Measurements from ENCODE around the gene SLC31A1.

Gene SLC31A1

GRCh38 chr9:113250807-113251206 is 29.5 kb downstream of the SLC31A1 start:
- Histone ChIP-seq H3K9me3 (ENCODE audit: control insufficient read depth, insufficient read depth, low read length) (no peaks in the 10 kb centered on the region), H3K36me3 (ENCODE audit: control insufficient read depth, low read length) (no peaks in the 10 kb centered on the region), H3K27me3 (ENCODE audit: control insufficient read depth, low read length) (no peaks in the 10 kb centered on the region), H3K79me2 (ENCODE audit: control insufficient read depth, low read length) (peaks cover 21% of the 10 kb centered on the region), H3K4me1 (ENCODE audit: control insufficient read depth, low read length) (peaks cover 22% of the 10 kb centered on the region), H4K20me1 (ENCODE audit: control insufficient read depth, insufficient read depth, low read depth, low read length) (no peaks in the 10 kb centered on the region), H3K9me2 (replicated peaks; ENCODE audit: control insufficient read depth, low read length) (no peaks in the 10 kb centered on the region), H3K27ac (ENCODE audit: low read depth, low read length) (no peak overlapping the region), H3F3A (ENCODE audit: control insufficient read depth, insufficient read depth) (no peaks in the 10 kb centered on the region), H3K4me3 (ENCODE audit: low read length) (no peak overlapping the region), H3K4me2 (ENCODE audit: low read length) (no peak overlapping the region)
- TF ChIP-seq CTCF (IDR thresholded peaks at IDR 0.05; ENCODE audit: low read depth, low read length, poor library complexity, severe bottlenecking) = no peak

GRCh38 chr9:113254991-113255390 is 33.6 kb downstream of the SLC31A1 start:
- no peaks in the 10 kb centered on the region for H3K27me3 ChIP-seq (ENCODE audit: control insufficient read depth, low read length)
- no peak overlapping the region for H3K4me3 ChIP-seq (ENCODE audit: low read length)
- H3K27ac ChIP-seq (ENCODE audit: low read depth, low read length) = no peak overlapping the region
- H4K20me1 ChIP-seq (ENCODE audit: control insufficient read depth, insufficient read depth, low read depth, low read length) = no peaks in the 10 kb centered on the region
- H3K4me2 ChIP-seq (ENCODE audit: low read length) = no peak overlapping the region
- H3K79me2 ChIP-seq (ENCODE audit: control insufficient read depth, low read length) = 0 out of 2 replicates have a peak, but pooled peaks cover 3% of the 10 kb centered on the region
- no peaks in the 10 kb centered on the region for H3K9me3 ChIP-seq (ENCODE audit: control insufficient read depth, insufficient read depth, low read length)
- H3K4me1 ChIP-seq (ENCODE audit: control insufficient read depth, low read length) = no peaks in the 10 kb centered on the region
- peaks cover 23% of the 10 kb centered on the region for H3K36me3 ChIP-seq (ENCODE audit: control insufficient read depth, low read length)
- TF ChIP-seq CTCF (IDR thresholded peaks at IDR 0.05; ENCODE audit: low read depth, low read length, poor library complexity, severe bottlenecking) (no peak), EZH2phosphoT487 (IDR thresholded peaks at IDR 0.05; ENCODE audit: borderline replicate concordance, low read length) (no peak)
- H3K9me2 ChIP-seq (replicated peaks; ENCODE audit: control insufficient read depth, low read length) = no peaks in the 10 kb centered on the region
- H3F3A ChIP-seq (ENCODE audit: control insufficient read depth, insufficient read depth) = no peaks in the 10 kb centered on the region

- Histone ChIP-seq H4K20me1 (ENCODE audit: control insufficient read depth, insufficient read depth, low read depth, low read length) (no peaks in the 10 kb centered on the region), H3K36me3 (ENCODE audit: control insufficient read depth, low read length) (peaks cover 28% of the 10 kb centered on the region), H3K4me1 (ENCODE audit: control insufficient read depth, low read length) (no peaks in the 10 kb centered on the region), H3K27ac (ENCODE audit: low read depth, low read length) (no peak overlapping the region), H3K9me2 (replicated peaks; ENCODE audit: control insufficient read depth, low read length) (no peaks in the 10 kb centered on the region), H3K79me2 (ENCODE audit: control insufficient read depth, low read length) (0 out of 2 replicates have a peak, but pooled peaks cover 3% of the 10 kb centered on the region), H3K9me3 (ENCODE audit: control insufficient read depth, insufficient read depth, low read length) (no peaks in the 10 kb centered on the region), H3K4me2 (ENCODE audit: low read length) (no peak overlapping the region), H3K27me3 (ENCODE audit: control insufficient read depth, low read length) (no peaks in the 10 kb centered on the region), H3F3A (ENCODE audit: control insufficient read depth, insufficient read depth) (no peaks in the 10 kb centered on the region), H3K4me3 (ENCODE audit: low read length) (no peak overlapping the region)
- TF ChIP-seq CTCF (IDR thresholded peaks at IDR 0.05; ENCODE audit: low read depth, low read length, poor library complexity, severe bottlenecking) (no peak), EZH2phosphoT487 (IDR thresholded peaks at IDR 0.05; ENCODE audit: borderline replicate concordance, low read length) (no peak)
Observed at GRCh38 chr9:113255438-113255837, 34.1 kb downstream of the SLC31A1 start.

- no peak overlapping the region for H3K4me2 ChIP-seq (ENCODE audit: low read length)
- H3K4me3 ChIP-seq (ENCODE audit: low read length) = no peak overlapping the region
- no peaks in the 10 kb centered on the region for H3K9me3 ChIP-seq (ENCODE audit: control insufficient read depth, insufficient read depth, low read length)
- H3K27ac ChIP-seq (ENCODE audit: low read depth, low read length) = no peak overlapping the region
- H3K36me3 ChIP-seq (ENCODE audit: control insufficient read depth, low read length) = peaks cover 40% of the 10 kb centered on the region
- no peaks in the 10 kb centered on the region for H3K4me1 ChIP-seq (ENCODE audit: control insufficient read depth, low read length)
- H3K9me2 ChIP-seq (replicated peaks; ENCODE audit: control insufficient read depth, low read length) = no peaks in the 10 kb centered on the region
- H4K20me1 ChIP-seq (ENCODE audit: control insufficient read depth, insufficient read depth, low read depth, low read length) = no peaks in the 10 kb centered on the region
- no peaks in the 10 kb centered on the region for H3F3A ChIP-seq (ENCODE audit: control insufficient read depth, insufficient read depth)
- TF ChIP-seq EZH2phosphoT487 (IDR thresholded peaks at IDR 0.05; ENCODE audit: borderline replicate concordance, low read length) (no peak), CTCF (IDR thresholded peaks at IDR 0.05; ENCODE audit: low read depth, low read length, poor library complexity, severe bottlenecking) (no peak)
- 0 out of 2 replicates have a peak, but pooled peaks cover 3% of the 10 kb centered on the region for H3K79me2 ChIP-seq (ENCODE audit: control insufficient read depth, low read length)
- no peaks in the 10 kb centered on the region for H3K27me3 ChIP-seq (ENCODE audit: control insufficient read depth, low read length)
Observed at GRCh38 chr9:113257863-113258262, 36.5 kb downstream of the SLC31A1 start.

Data from DOHH2 (cell line).